ENCODE measurements around the gene RBM8A.
A peak's percentile ranks its signal among the peaks of the same experiment; 100 is the strongest.

DNA sequence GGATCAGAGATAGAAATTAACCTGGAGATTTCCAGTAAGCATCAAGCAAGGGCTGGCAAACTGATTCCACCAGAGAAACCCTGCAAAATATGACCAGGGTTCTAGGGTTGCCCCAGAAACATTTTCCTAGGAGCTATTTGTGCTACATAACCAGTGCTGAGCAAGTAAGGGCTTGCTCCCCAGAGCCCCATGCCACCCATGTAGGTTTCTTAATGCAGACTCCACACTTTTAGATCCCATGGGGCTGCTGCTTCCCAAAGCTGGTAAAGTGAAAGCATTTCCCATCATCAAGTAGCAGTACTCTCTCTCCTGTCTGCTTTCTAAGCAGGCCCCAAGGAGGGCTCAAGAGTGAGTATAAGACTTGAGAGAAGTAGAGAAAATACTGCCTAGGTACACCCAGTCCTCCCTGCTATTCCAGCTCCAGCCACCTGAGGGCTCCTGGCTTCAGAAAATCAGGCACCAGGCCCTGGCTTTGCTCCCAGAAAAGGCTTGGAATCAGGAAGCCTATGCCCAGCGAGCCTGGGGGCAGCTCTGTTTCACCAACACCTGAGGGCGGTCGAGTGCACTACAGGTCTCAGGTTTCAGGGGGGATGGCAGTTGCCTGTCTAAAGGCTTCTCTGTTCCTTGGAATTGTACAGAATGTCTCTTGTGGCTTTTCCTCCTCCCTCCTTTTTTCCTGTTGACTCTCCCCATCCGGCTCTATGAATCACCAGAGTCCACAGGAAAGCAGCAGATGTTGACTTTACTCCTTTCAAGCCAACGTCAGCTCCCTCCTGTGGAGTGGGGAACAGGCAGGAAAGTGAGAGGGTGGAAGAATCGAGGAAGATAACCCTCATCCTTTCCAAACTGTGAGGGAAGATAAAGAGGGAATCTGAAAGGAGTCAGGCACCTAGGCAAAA is 35.4 kb downstream of the RBM8A start:
- TF ChIP-seq, protein P1, sequence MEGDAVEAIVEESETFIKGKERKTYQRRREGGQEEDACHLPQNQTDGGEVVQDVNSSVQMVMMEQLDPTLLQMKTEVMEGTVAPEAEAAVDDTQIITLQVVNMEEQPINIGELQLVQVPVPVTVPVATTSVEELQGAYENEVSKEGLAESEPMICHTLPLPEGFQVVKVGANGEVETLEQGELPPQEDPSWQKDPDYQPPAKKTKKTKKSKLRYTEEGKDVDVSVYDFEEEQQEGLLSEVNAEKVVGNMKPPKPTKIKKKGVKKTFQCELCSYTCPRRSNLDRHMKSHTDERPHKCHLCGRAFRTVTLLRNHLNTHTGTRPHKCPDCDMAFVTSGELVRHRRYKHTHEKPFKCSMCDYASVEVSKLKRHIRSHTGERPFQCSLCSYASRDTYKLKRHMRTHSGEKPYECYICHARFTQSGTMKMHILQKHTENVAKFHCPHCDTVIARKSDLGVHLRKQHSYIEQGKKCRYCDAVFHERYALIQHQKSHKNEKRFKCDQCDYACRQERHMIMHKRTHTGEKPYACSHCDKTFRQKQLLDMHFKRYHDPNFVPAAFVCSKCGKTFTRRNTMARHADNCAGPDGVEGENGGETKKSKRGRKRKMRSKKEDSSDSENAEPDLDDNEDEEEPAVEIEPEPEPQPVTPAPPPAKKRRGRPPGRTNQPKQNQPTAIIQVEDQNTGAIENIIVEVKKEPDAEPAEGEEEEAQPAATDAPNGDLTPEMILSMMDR (IDR thresholded peaks at IDR 0.05) = peak; percentile 91 to 98 (median 94)
- TF ChIP-seq POLR2AphosphoS5 (IDR thresholded peaks at IDR 0.05) (no peak), POLR2A (IDR thresholded peaks at IDR 0.05) (no peak)

Measured in gastroesophageal sphincter (tissue), 3 donors.